HepG2 (cell line): ENCODE data around the gene PDZD2.

Experiments
- NCOR1 ChIP-seq: fragments of 200-600 bp; sonication (generic); IDR thresholded peaks from 2 replicates; pipeline ENCODE4 v1.7.0; 2017; ENCODE audit warnings: antibody characterized with exemption, low read length, borderline replicate concordance
- NR1H2 ChIP-seq: sonication (generic); formaldehyde crosslinking; IDR thresholded peaks from 2 replicates; pipeline ENCODE4 v1.8.1; 2022; ENCODE audit warnings: low read depth, missing genetic modification reagents, borderline replicate concordance
- ZNF431 ChIP-seq: sonication (generic); formaldehyde crosslinking; IDR thresholded peaks from 2 replicates; pipeline ENCODE4 v1.9.0; 2022; ENCODE audit warnings: missing genetic modification reagents, low read depth, mild to moderate bottlenecking, borderline replicate concordance
- ZNF562 ChIP-seq: sonication (generic); formaldehyde crosslinking; IDR thresholded peaks from 2 replicates; pipeline ENCODE4 v1.8.0; 2022; ENCODE audit warnings: missing genetic modification reagents, borderline replicate concordance
- ZNF839 ChIP-seq: sonication (generic); formaldehyde crosslinking; IDR thresholded peaks from 2 replicates; pipeline ENCODE4 v1.4.0; 2020; ENCODE audit warnings: missing genetic modification reagents, mild to moderate bottlenecking, borderline replicate concordance
- TF ChIP-seq, protein P1 (sequence below): sonication (generic); formaldehyde crosslinking; IDR thresholded peaks from 2 replicates; pipeline ENCODE4 v1.4.0; 2020; ENCODE audit warnings: missing genetic modification reagents

DNA sequence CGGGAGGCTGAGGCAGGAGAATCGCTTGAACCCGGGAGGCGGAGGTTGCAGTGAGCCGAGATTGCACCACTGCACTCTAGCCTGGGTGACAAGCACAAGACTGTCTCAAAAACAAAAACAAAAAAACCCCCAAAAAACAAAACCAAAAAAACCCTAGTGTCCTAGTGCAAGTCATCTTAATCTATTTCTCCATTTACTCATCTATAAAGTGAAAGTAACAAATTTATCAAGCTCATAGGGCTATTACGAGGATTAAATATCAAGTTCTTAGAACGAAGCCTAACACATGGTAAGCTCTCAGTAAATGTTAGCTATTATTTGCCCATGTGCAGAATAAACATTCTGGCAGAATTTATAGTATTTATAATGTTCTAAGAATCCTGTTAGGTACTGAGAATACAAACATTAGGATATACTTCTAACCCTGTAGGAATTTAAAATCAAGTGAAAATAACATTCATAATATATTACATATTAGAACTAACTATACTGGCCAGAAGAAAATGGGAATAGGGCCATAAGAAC is 490.2 kb downstream of the PDZD2 start:
- no peak for TF ChIP-seq ZNF431
- no peak for TF ChIP-seq ZNF839 (CRISPR knock-in tag)
- no peak for TF ChIP-seq ZNF562 (CRISPR knock-in tag)
- TF ChIP-seq NCOR1, result no peak
- TF ChIP-seq, protein P1, sequence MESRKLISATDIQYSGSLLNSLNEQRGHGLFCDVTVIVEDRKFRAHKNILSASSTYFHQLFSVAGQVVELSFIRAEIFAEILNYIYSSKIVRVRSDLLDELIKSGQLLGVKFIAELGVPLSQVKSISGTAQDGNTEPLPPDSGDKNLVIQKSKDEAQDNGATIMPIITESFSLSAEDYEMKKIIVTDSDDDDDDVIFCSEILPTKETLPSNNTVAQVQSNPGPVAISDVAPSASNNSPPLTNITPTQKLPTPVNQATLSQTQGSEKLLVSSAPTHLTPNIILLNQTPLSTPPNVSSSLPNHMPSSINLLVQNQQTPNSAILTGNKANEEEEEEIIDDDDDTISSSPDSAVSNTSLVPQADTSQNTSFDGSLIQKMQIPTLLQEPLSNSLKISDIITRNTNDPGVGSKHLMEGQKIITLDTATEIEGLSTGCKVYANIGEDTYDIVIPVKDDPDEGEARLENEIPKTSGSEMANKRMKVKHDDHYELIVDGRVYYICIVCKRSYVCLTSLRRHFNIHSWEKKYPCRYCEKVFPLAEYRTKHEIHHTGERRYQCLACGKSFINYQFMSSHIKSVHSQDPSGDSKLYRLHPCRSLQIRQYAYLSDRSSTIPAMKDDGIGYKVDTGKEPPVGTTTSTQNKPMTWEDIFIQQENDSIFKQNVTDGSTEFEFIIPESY (CRISPR knock-in tag), result no peak
- TF ChIP-seq NR1H2, result no peak
